ENCODE results near the gene IL24.

The IL24 gene

GRCh38 chr1:206925106-206925736 lies 28.0 kb downstream of the IL24 start:
- no peak for DNase-seq (ENCODE audit: low spot score)

- DNase-seq (ENCODE audit: low spot score): no peak
Measured at GRCh38 chr1:206926286-206926685, 29.0 kb downstream of the IL24 start.

GRCh38 chr1:206929524-206929923 lies 32.3 kb downstream of the IL24 start:
- DNase-seq (ENCODE audit: low spot score): no peak

- DNase-seq (ENCODE audit: low spot score): no peak
Measured at GRCh38 chr1:206930210-206930798, 33.1 kb downstream of the IL24 start.

GRCh38 chr1:206931709-206932108 lies 34.5 kb downstream of the IL24 start:
- DNase-seq (ENCODE audit: low spot score): no peak

- DNase-seq (ENCODE audit: low spot score): no peak
Measured at GRCh38 chr1:206932177-206932576, 34.9 kb downstream of the IL24 start.

- DNase-seq (ENCODE audit: low spot score): no peak
Measured at GRCh38 chr1:206933333-206933945, 36.2 kb downstream of the IL24 start.

GRCh38 chr1:206935491-206936067 lies 38.3 kb downstream of the IL24 start:
- no peak for DNase-seq (ENCODE audit: low spot score)

- no peak for DNase-seq (ENCODE audit: low spot score)
Measured at GRCh38 chr1:206937425-206937824, 40.2 kb downstream of the IL24 start.

- DNase-seq (ENCODE audit: low spot score): no peak
Measured at GRCh38 chr1:206939131-206939530, 41.9 kb downstream of the IL24 start.

GRCh38 chr1:206939841-206940587 lies 42.8 kb downstream of the IL24 start:
- no peak for DNase-seq (ENCODE audit: low spot score)

- no peak for DNase-seq (ENCODE audit: low spot score)
Measured at GRCh38 chr1:206940588-206940936, 43.3 kb downstream of the IL24 start.

GRCh38 chr1:206941766-206942418 lies 44.6 kb downstream of the IL24 start:
- no peak for DNase-seq (ENCODE audit: low spot score)

- DNase-seq (ENCODE audit: low spot score): no peak
Measured at GRCh38 chr1:206944703-206945102, 47.5 kb downstream of the IL24 start.

- no peak for DNase-seq (ENCODE audit: low spot score)
Measured at GRCh38 chr1:206945779-206946178, 48.5 kb downstream of the IL24 start.

- no peak for DNase-seq (ENCODE audit: low spot score)
Measured at GRCh38 chr1:206946261-206946660, 49.0 kb downstream of the IL24 start, which contains the start of gene PIGR. TSS of gene PIGR (minus strand) at chr1:206946466. CDS start at chr1:206940531, 5,935 bp downstream.

- no peak for DNase-seq (ENCODE audit: low spot score)
Measured at GRCh38 chr1:206947255-206947654, 50.0 kb downstream of the IL24 start.

GRCh38 chr1:206949208-206949607 lies 52.0 kb downstream of the IL24 start:
- no peak for DNase-seq (ENCODE audit: low spot score)

- DNase-seq (ENCODE audit: low spot score): no peak
Measured at GRCh38 chr1:206949641-206950040, 52.4 kb downstream of the IL24 start.

- DNase-seq (ENCODE audit: low spot score): no peak
Measured at GRCh38 chr1:206951318-206952100, 54.3 kb downstream of the IL24 start.

- DNase-seq (ENCODE audit: low spot score): no peak
Measured at GRCh38 chr1:206952171-206952570, 54.9 kb downstream of the IL24 start.

Data from kidney capillary endothelial cell (primary cell).